CD4-positive, alpha-beta T cell treated with Interleukin-4 for 4 hours (primary cell): ENCODE data around the gene DIP2B.
"Not testable (repeated sequence)": the region's sequence is repeated elsewhere in the genome, so short reads cannot be mapped to it uniquely, and the experiment has no call there.

Experiments used
- DNase-seq: peaks from one replicate; pipeline ENCODE4 v3.0.0-alpha.2; 2020

DIP2B gene

DNA sequence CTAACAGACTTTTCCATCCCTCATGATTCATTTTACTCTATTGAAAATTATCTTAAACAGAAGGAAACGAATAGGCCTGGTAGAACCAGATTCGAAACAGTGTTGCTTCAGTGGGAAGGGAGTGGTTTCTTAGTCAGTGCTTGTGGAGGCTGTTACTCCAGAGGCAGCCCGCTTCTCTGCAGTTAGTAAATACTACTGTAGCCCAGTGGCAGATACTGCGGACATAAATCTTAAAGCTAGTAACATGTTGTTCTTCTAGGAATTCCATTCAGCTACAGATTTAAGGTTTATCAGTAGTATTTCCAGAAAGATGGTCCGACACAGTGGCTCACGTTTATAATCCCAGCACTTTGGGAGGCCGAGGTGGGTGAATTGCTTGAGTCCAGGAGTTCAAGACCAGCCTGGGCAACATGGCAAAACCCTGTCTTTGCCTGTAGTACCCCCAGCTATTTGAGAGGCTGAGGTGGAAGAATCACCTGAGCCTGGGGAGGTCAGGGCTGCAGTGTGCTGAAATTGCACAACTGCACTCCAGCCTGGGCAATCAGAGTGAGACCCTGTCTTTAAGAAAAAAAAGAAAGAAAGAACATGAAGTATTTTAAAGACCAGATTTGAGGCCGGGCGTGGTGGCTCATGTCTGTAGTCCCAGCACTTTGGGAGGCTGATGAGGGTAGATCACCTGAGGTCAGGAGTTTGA, 45.9 kb downstream of the DIP2B start:
- DNase-seq = no peak

DNA sequence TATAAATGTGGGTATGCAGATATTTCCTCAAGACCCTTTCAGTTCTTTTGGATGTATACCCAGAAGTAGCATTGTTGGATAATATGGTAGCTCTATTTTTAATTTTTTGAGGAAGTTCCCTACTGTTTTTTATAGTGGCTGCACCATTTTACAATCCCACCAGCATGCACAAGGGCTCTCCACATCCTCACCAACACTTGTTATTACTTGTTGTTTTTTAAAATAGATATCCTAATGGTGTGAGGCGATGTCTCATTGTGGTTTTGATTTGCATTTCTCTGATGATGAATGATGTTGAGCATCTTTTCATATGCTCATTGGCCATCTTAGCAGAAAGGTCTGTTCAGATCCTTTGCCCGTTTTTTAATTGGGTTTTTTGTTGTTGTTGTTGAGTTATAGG, 47.1 kb downstream of the DIP2B start:
- DNase-seq = no peak

DNA sequence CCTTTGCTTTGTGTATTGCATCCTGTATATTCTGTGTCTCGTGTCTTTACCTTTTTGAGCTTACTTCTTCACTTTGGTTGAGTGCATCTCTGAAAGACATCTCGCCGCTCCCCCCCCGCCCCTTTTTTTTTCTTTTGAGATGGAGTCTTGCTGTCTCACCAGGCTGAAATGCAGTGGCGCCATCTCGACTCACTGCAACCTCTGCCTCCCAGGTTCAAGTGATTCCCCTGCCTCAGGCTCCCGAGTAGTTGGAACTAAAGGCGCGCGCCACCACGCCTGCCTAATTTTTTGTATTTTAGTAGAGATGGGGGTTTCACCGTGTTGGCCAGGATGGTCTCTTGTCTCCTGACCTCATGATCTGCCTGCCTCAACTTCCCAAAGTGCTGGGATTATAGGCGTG, 49.9 kb downstream of the DIP2B start:
- no peak for DNase-seq

DNA sequence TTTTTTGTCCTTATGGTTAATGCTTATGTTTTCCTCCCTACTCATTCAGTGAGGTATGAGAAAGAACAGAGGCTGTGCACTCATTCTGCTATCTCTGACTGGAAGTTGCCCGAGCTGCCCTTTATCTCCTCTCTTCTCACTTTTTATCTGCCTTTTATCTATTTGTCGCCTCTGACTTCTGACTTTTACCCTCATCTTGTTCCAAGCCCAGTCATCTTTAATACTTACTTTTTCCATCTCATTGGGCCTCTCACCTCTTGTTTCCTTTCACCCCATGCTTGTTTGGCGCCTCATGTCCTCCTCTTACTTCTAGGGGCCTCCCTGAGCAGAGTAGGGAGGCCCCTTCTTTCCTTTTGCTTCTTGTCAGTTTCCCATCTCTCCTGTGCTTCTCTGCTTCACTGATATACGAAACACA, 50.7 kb downstream of the DIP2B start:
- no peak for DNase-seq

DNA sequence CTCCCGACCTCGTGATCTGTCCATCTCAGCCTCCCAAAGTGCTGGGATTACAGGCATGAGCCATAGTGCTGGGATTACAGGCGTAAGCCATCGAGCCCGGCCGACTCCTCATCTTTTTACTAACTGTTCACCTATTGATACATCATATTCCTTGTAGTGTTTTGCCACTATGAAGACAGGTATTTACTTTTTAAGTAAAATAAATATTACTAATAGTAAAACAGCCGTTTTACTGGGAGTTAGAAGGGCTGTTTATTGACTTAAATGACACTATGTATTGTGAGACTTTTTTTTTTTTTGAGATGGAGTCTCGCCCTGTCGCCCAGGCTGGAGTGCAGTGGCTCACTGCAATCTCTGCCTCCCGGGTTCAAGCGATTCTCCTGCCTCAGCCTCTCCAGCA, 51.5 kb downstream of the DIP2B start:
- DNase-seq = no peak

DNA sequence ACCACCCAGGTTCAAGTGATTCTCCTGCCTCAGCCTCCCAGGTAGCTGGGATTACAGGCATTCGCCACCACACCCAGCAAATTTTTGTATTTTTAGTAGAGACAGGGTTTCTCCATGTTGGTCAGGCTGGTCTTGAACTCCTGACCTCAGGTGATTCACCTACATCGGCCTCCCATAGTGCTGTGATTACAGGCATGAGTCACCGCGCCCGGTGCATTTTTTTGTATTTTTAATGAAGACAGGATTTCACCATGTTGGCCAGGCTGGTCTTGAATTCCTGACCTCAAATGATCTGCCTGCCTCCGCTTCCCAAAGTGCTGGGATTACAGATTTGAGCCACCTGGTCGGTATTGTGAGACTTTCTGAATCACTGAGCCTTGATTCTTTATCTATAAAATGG, 52.0 kb downstream of the DIP2B start:
- not testable (repeated sequence) for DNase-seq

DNA sequence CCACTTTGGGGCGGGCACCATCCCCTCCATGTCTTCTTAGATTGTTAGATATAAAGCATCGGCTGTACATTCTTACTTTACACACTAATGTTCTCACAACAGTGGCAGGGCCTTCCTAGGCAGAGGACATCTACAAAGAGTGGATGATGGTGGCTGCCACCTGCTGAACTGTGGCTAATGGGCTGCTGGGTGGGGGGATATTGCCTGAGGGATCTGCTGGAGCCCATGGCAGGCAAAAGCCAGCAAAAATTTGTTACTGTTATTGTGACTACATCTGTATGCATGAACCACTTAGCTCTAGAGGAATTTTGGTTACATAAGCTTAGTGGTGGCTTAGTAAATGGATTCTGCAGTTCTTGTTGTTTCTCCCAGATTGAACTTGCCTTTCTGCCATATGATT, 52.6 kb downstream of the DIP2B start:
- no peak for DNase-seq

DNA sequence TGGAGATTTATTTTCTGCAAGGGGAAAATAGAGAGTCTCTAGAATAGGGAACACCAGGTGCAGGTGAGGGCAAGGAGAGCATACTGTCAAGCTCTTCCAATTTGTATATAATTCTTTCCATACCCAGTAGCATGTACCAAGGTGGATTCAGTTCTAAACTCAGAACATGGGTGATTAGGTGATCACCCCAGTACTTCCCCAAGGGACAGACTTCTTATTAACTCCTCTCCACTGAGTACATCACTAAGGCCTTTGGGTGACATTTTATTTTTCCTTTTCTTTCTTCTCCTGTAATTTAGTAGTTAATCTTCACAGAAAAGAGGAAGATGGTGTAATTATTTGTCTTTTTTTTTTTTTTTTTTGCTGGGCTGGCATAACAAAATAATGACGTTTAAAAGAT, 54.2 kb downstream of the DIP2B start:
- no peak for DNase-seq

DNA sequence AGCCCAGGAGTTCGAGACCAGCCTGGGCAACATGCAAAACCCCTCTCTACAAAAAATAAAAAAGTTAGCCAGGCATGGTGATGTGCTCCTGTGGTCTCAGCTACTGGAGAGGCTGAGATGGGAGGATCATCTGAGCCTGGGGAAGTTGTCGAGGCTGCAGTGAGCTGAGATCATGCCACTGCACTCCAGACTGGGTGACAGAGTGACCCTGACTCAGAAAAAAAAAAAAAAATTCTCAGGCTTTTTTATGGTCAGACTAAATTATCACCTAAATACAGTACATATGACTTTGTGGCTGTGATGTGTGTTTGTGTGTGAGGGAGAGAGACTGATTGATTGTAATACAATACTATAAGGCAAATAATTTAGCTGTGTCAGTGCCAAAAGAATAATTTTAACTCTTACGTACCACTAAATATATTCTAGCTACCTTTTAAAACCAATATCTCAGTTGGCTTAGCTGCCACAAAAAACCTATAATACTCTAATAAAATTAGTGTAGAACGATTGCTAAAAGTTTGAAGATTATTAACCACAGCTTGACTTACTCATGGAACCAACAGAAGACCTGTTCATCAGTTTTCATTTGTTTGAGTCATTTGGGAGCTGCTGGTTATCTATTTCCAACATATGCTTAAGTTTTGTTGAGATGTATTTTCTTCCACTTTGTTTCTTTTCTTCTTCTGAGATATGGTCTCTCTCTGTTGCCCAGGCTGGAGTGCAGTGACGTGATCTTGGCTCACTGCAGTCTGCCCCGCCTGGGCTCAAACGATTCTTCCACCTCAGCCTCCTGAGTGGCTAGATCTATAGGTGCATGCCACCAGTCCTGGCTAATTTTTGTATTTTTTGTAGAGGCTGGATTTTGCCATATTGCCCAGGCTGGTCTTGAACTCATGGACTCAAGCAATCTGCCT, 58.0 kb downstream of the DIP2B start:
- no peak for DNase-seq

DNA sequence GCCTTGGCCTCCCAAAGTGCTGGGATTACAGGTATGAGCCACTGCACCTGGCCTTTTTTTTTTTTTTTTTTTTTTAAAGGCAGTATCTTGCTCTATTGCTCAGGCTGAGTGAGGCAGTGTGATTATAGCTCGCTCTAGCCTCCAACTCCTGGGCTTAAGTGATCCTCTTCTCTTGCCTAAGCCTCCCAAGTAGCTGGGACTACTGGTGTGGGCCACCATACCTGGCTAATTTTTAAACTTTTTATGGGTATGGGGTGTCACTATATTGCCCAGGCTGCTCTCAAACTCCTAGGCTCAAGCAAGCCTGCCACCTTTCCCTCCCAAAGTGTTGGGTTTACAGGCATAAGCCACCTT, 58.6 kb downstream of the DIP2B start:
- no peak for DNase-seq

DNA sequence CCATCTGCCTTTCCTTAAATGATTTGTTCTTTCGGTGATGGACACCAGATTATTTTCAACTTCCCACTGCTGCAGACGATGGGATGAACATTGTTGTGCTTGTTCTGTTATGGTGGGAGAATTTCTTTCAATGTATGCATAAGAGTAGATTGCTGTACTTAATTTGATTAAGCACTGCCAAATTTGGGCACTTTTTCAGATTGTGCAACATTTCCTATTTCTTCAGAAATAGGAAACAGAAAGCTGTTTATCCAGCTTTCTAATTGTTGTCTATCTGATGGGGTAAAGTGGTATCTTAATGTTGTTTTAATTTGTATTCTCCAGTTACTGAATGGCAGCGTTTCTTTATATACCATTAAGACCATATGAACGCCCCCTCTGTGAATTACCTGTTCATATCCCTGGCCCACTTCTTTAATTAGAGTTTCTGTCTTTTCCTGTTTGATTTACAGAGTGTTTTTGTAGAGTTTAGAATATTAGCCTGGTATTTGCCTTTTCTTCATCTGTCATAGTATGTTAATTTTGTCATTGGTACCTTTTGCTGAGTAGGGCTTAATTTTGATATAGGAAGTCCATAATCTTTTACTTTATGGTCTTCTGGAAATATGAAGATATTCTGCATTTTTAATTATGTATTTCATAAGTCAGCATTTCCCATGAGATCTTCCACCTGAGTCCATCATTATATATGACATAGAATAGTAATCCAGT, 59.6 kb downstream of the DIP2B start:
- DNase-seq = no peak

DNA sequence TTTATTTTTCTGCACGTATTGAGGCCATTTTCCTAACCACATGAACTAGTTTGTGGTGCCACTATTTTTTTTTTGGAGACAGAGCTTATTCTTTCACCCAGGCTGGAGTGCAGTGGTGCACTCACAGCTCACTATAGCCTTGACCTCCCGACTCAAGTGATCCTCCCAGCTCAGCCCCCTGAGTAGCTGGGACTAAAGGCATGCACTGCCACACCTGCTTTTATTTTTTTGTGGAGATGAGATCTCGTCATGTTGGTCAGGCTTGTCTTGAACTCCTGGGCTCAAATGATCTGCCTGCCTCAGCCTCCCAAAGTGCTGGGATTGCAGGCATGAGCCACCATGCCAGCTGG, 60.1 kb downstream of the DIP2B start:
- no peak for DNase-seq

DNA sequence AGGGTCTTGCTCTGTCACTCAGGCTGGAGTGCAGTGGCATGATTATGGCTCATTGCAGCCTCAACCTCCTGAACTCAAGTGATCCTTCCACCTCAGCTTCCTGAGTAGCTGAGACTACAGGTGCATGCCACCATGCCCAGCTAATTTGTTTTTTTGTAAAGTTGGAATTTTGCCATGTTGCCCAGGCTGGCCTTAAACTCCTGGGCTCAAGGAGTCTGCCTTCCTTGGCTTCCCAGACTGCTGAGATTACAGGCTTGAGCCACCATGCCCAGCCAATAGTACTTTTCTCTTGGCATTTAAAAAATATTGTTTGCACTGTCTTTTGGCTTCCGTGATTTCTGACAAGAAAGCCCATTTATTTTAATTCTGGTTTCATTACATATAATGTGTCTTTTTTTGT, 61.3 kb downstream of the DIP2B start:
- no peak for DNase-seq

DNA sequence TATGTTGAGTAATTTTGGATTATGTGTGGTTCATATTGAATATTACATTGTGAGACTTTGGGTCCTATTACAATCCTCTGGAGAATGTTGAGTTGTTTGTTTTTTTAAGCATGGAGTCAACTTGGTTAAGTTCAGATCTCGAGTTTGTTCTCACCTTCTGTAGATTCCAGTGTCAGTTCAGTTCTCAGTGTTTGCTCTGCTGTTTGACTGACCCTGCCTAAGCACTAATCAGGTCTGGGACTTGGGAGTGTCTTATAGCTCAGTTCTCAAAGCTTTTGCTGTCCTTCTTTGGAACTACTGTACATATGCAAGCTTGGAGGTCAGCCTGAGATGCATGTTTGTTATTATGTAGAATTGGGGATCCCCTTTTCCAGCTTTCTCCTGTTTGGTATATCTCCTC, 63.1 kb downstream of the DIP2B start:
- no peak for DNase-seq

DNA sequence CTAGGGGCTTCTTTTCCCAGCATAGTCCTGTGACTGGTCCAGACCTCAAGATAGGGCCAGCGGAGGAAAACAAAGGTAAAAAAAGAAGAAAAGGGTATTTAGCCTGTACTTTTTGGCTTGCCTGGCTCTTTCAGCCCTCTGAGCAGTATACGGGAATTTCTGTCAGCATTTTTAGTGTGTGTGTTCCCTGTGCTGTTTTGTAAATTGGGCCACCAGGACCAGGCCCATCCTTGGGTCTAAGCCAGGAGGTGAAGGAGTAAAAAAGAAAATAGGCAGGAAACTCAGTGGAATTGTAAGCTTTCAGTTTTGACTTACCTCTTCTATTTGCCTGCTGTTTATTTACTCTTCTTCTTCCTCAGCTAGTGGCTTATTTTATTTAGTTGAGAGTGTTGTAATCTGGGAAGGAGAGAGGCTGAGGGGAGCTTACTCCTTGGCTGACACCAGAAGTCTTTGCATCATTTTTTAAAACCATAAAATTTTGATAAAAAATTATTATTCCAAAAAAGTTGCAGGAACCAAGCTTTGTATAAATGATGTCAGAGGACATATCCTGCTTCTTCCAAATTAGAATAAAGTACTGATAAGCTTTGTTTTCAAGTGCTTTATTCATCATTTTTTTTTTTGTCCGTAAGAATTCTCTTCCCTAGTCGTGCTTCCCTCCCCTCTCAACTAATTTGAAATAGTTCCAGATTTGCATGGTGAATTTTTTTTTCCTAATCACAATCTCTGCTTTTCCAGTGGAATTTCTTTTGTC, 63.7 kb downstream of the DIP2B start:
- no peak for DNase-seq

DNA sequence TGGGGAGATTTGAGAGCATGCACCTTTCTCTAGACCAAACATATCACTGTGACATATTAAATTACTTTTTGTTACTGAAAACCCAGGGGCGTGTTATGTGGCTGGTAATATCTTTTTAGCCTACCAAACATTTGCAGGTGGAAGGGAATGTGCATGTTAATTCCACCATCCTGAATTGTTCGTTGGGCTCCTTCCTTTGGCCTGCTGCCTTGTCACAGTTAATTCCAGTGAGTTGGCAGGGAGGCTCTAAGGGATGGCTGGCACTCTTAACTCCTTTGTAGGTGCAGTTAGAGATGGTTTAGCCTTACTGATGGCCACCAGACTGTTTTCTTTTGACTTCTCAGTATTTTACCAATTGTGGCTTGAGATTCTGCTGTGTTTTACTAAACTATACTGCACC, 64.5 kb downstream of the DIP2B start:
- no peak for DNase-seq

DNA sequence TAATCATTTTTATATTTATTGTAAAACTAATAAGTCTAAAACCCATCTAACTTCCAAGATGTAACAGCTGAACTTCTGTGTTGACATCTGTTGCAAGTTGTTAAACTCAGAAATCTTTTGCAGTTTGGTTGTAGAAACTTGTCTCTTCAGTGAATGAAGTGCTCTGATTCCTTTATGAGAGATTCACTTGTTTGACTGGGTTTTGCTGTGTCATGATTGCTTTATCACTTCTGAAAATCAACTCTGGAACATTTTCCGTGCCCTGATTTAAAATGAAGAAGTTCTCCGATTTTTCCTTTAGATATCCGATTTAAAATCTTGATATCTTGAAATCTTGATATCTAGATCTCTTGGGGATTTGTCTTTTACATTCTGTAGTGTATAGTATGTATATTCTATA, 65.1 kb downstream of the DIP2B start:
- no peak for DNase-seq

DNA sequence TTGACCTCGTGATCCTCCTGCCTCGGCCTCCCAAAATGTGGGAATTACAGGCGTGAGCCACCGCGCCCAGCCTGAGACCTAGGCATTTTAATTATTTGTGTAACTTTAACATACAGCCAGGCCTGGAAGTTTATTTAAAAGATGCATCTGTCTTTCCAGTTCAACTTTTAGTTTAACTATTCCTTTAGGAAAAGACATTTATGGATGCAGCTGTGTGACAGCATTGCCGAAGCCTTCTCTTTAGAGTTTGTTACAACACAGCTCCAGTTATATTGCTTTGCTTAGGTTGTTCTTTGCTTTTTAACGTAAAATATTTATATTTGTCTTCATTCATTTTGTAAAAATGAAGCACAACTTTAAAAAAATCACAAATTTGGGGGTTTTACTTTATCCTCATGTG, 67.0 kb downstream of the DIP2B start:
- DNase-seq = no peak

DNA sequence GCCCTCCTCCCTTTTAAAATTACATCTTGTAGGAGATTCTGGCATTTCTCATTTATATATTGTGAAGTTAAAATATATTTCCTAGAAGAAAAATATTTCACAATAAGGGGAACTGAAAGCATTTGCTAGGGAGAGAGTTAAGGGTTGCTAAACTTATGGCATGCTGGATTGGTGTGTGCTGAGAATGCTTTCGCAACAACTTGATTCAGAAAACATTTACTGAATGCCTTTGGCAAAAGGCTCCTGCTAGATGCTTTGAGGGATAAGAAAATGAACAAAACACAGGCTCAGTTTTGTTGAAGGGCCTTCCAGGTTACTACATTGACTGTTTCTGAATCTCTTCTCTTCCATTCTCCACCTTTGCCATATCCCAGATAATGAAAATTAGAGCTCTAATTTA, 67.5 kb downstream of the DIP2B start:
- no peak for DNase-seq

DNA sequence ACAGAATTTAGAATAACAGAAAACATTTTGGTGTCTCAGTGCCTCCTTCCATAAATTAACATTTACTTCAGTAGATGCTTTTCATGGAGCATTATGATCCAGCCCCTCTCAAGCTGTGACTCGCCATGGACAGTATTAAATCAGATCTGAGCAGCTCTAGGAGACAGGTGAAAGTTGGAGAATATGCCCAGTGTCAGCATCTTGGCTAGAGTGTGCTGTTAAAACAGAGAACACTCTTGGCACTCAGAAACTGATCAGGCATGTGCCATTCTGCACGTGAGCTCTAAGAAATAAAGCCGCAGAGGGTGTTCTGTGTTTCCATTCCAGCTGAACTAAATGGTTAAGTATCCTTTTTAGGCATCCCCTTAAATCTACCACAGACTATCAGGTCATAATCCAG, 68.0 kb downstream of the DIP2B start:
- DNase-seq = no peak

DNA sequence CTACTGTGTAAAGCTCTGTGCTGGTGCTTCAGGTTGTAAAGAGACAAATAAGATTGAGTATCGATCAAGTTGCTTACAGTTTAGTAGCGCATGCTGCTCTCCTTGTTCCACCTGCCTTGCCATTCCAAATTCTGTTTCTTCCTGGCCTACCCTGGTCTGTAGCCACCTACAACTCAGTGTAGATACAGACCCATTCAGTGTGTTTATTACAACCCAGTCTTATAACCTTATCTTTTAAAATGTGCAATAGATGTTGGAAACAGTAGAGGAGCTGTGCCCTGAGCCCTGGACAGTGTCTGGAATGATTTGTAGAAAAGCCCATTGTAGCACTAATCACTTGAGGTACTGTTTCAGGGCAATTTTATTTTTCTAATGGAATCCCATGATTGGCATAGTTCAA, 68.5 kb downstream of the DIP2B start:
- no peak for DNase-seq

DNA sequence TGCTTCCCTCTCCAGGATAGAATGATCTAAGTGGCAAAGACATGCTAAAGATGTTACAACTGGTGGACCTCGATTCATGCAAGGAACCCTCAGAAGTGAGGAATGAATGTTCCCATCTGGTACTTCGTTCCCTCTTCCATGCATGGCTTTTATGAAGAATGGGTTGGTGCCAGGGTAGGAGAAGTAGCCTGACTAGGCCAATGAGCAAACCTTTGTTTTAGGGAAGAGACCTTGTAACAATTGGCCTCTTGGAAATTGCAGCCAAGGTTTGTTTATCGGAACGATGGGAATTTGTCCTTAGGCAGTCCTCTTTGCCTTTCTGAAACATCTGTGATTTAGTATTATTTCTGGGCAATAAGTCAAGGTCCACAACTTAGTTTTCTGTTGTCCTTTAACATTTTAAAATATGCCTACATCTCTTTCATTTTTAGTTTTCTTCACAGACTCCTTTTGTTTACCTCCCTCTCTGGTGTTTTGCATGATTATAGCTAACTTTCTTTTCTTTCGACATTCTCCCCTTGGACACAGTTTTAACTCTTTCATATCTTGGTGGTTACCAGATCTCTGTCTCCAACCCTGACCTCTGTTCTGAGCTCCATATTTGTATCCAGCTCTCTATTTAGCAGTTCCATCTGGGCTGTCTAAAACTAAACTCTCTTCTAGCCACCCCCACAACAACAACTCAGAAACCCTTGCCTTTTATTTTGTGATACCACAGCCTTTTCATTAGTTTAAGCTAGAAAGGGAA, 70.0 kb downstream of the DIP2B start:
- DNase-seq = no peak
